ENCODE measurements around the gene SERINC3. TPM values are rescaled to one million over a fixed set of nuclear protein-coding genes. Genes with fewer than 3 reads are reported as not detected.

SERINC3 gene
- total and polyA plus RNA-seq, 5 experiments from 2014 or later: 82.0 to 207 (median 163) TPM

DNA sequence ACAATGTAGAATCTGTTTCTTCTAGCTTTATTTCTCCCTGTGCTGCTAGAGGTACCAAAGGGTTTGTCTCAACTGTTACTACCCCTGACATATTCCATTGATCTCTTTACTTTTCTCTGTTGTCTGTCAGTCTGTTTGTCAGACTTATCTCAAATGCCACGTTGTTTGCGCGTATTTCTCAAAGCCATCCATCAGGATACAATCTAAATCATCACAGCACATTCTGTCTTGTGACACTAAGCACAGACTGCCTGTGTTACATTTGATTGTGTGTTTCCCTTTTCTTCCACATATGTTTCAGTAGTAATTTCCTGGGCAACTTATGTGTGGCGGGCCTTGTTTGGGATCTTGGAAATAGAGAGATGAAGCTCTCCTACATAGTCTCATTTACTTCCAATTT, 30.2 kb upstream of the SERINC3 start:
- Mint-ChIP-seq H3K36me3 (no peaks in the 10 kb centered on the region), H3K9me3 (no peaks in the 10 kb centered on the region), H3K4me3 (no peak overlapping the region), H3K4me1 (peaks cover 10 to 16% (median 11%) of the 10 kb centered on the region in 4 donors), H3K27me3 (no peaks in the 10 kb centered on the region), H3K27ac (peak overlapping the region in 2 of 10 donors; percentile 80 to 91)
- no peak for DNase-seq
- no peak for ATAC-seq
- POLR2A ChIA-PET: no interaction called here

DNA sequence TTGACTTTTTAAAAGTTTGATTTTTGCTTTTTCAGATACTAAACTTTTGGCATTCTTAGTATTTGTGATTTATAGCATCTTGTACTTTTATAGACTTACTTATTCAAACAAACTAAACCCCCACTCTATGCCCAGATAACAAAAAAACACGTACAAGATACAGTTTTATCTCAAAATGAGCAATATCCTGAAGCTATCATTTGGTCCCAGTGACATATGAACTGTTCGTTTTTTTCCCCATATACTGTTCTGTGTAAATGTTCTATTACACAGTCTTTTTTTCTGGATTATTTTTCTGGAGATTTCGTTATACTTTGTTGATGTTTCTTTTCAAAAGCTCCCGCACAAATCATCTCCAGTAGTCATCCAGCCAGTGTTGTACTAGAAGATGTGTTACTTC, 27.3 kb upstream of the SERINC3 start:
- H3K27ac Mint-ChIP-seq: peak overlapping the region in 1 of 10 donors; percentile 0
- no peaks in the 10 kb centered on the region for H3K9me3 Mint-ChIP-seq
- DNase-seq (no peak), ATAC-seq (no peak)
- H3K4me3 Mint-ChIP-seq: no peak overlapping the region
- peaks cover 10 to 16% (median 11%) of the 10 kb centered on the region in 4 donors for H3K4me1 Mint-ChIP-seq
- no peaks in the 10 kb centered on the region for H3K36me3 Mint-ChIP-seq
- no peaks in the 10 kb centered on the region for H3K27me3 Mint-ChIP-seq
- POLR2A ChIA-PET: no interaction called here

DNA sequence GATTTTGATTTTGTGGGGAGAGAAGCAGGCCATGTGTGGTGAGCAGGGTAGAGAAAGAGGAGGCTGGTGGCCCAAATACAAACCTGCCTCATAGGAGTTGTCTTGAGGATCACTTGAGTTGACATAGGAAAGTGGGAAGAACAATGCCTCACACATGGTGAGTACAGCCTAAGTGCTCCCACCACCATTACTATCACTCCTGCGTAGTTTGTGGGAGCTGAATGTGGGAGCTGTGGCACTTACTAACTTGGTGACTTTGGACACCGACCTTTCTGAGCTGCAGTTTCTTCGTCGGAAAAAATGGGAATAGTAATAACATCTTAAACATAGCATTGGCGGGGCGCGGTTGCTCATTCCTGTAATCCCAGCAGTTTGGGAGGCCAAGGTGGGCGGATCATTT, 25.5 kb upstream of the SERINC3 start:
- Mint-ChIP-seq H3K27me3 (no peaks in the 10 kb centered on the region), H3K4me3 (no peak overlapping the region), H3K4me1 (peaks cover 0 to 6% (median under 1%) of the 10 kb centered on the region in 4 donors), H3K9me3 (no peaks in the 10 kb centered on the region), H3K36me3 (no peaks in the 10 kb centered on the region), H3K27ac (no peak overlapping the region)
- POLR2A ChIA-PET: no interaction called here
- no peak for ATAC-seq
- no peak for DNase-seq

DNA sequence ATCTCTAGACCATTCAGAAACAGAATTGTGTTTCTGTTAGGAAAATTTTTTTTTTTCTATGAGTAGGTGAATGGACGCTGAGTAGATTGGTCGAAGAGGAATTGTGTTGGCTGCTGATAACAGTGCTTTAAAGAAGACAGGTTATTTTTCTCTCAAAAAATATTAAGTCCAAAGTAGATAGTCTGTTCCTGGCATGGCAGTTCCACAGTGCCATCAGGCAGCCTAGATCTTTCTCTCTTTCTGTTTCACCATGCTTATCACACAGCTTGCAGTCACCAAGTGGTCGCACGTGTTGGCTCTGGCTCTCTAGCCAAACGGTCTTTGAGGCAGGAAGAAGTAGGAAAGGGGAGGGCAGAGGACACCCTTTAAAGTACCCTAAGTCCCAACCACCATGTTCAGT, 22.4 kb upstream of the SERINC3 start:
- Mint-ChIP-seq H3K4me1 (peaks cover 0 to 5% (median 0%) of the 10 kb centered on the region in 4 donors), H3K36me3 (no peaks in the 10 kb centered on the region), H3K27me3 (no peaks in the 10 kb centered on the region), H3K27ac (peak overlapping the region in 1 of 10 donors; percentile 33), H3K9me3 (no peaks in the 10 kb centered on the region), H3K4me3 (no peak overlapping the region)
- ATAC-seq: no peak
- POLR2A ChIA-PET: no interaction called here
- no peak for DNase-seq

DNA sequence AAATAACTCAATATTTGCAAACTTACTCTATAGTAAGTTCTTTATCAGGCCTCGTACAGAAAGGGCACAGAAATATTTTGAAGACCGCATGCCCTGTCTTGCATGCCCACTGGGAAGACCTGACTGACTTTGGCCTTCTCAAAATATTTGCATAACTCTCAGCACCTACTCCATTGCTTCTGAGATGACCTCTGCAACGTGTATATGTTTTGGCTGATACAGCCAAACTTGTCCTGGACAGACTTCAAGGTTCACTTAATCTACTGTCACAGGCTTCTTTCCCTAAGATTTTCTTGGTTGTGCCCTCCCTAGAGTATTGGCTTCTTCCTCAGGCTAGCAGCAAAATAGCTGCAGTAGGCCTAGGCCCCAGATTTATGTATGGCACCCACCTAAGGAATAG, 21.5 kb upstream of the SERINC3 start:
- no peak overlapping the region for H3K4me3 Mint-ChIP-seq
- H3K9me3 Mint-ChIP-seq: no peaks in the 10 kb centered on the region
- no peaks in the 10 kb centered on the region for H3K27me3 Mint-ChIP-seq
- peak overlapping the region in 1 of 10 donors; percentile 40 for H3K27ac Mint-ChIP-seq
- no peak for DNase-seq
- peaks cover 0 to 5% (median 0%) of the 10 kb centered on the region in 4 donors for H3K4me1 Mint-ChIP-seq
- H3K36me3 Mint-ChIP-seq: no peaks in the 10 kb centered on the region
- ATAC-seq: no peak
- POLR2A ChIA-PET: interaction anchor here (0.7 kb wide), 1 partner anchor 45 kb away, joined by 3 read pairs; no protein-coding TSS in a partner anchor

DNA sequence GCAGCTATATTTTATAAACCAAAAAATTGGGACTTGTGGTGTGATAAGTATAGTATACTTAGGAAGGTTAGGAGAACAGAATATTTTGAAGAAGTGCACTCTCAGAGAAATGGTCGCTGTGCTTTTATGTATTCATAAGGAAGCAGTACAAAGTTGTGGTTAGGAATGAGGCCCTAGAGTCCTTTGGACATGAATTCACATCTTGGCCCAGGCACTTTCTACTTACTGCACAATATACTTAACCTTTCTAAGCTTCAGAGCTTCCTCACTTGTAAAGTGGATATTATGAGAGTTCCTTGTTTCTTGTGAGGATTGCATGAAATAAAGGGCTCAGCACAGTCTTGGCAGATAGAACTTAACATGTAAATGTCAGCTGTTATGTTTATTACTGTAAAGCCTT, 21.0 kb upstream of the SERINC3 start:
- Mint-ChIP-seq H3K4me3 (no peak overlapping the region), H3K27ac (no peak overlapping the region), H3K27me3 (no peaks in the 10 kb centered on the region), H3K36me3 (no peaks in the 10 kb centered on the region), H3K9me3 (no peaks in the 10 kb centered on the region), H3K4me1 (peaks cover 0 to 5% (median 0%) of the 10 kb centered on the region in 4 donors)
- ATAC-seq: no peak
- no peak for DNase-seq
- POLR2A ChIA-PET: interaction anchor here (0.8 kb wide), 1 partner anchor 12 kb away, joined by 3 read pairs; no protein-coding TSS in a partner anchor

DNA sequence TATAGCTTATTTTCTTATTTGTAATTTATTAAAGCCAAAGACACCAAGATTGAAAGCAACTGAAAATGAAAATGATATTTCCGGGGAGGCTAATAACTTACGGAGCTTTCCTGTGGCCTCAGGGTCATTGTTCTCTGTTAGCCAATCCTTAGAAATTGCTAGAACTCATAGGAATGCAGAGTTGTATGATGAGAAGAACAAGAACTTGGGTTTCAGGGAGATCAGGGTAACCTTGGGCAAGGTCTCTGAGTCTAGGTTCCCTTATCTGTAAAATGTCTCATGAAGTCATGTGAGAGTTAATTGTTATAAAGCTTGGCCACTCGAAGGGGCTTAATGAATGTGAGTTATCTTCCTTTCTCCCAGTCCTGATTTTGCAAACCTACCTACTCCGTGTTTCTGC, 20.1 kb upstream of the SERINC3 start:
- no peak overlapping the region for H3K27ac Mint-ChIP-seq
- H3K9me3 Mint-ChIP-seq: no peaks in the 10 kb centered on the region
- POLR2A ChIA-PET: interaction anchor here (0.8 kb wide), 1 partner anchor 11 kb away, joined by 3 read pairs; no protein-coding TSS in a partner anchor

DNA sequence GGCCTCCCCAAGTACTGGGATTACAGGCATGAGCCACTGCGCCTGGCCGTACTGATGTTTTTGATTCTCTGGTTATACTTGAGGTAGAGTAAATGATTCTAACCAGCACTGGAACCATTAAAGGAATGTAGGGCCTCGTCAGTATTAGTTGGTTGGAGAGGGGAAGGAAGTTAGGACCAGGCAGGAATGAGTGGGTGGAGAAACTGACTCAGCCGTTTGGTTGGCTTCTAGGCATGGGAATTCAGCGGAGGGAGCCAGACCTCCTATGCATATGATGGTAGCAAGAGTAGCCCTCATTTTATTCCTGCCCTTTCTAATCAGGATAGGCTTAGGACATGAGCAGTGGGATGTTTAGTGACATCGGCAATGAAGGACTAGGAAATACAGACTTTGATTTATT, 19.0 kb upstream of the SERINC3 start:
- peaks cover 4 to 8% (median 5%) of the 10 kb centered on the region in 4 donors for H3K4me1 Mint-ChIP-seq
- H3K27me3 Mint-ChIP-seq: no peaks in the 10 kb centered on the region
- H3K27ac Mint-ChIP-seq: peak overlapping the region in 1 of 10 donors; percentile 18
- DNase-seq (no peak), ATAC-seq (no peak)
- no peaks in the 10 kb centered on the region for H3K9me3 Mint-ChIP-seq
- H3K36me3 Mint-ChIP-seq: no peaks in the 10 kb centered on the region
- no peak overlapping the region for H3K4me3 Mint-ChIP-seq
- POLR2A ChIA-PET: interaction anchor here (0.6 kb wide), 1 partner anchor 28 kb away, joined by 3 read pairs; no protein-coding TSS in a partner anchor

More for the DNA sequence above, 20.1 kb upstream of the SERINC3 start:
- ATAC-seq (no peak), DNase-seq (no peak)
- H3K27me3 Mint-ChIP-seq: no peaks in the 10 kb centered on the region
- H3K4me1 Mint-ChIP-seq: peaks cover 0 to 2% (median 0%) of the 10 kb centered on the region in 4 donors
- H3K4me3 Mint-ChIP-seq: no peak overlapping the region
- no peaks in the 10 kb centered on the region for H3K36me3 Mint-ChIP-seq

DNA sequence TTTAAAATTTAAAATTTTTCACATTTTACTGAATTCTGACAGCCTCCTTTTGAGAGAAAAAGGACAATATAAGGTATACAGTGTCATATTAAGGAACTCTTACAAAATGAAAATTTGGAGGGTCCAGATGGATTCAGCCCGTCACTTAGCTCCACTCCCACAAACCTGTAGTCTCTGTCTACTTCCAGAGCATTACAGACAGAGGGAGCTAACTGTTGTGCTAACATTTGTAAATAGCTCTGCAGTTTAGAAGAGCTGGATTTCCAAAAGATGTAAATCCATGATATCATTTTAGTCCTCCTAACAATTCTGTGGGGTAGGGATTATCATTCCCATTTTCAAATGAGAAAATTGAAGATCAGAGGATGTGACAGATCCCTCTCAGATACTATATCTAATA, 16.1 kb upstream of the SERINC3 start:
- H3K4me1 Mint-ChIP-seq: peaks cover 4 to 10% (median 6%) of the 10 kb centered on the region in 4 donors
- no peak for ATAC-seq
- H3K4me3 Mint-ChIP-seq: no peak overlapping the region
- POLR2A ChIA-PET: interaction anchor here (0.7 kb wide), 1 partner anchor 826 kb away, joined by 3 read pairs; no protein-coding TSS in a partner anchor
- no peak overlapping the region for H3K27ac Mint-ChIP-seq
- no peaks in the 10 kb centered on the region for H3K9me3 Mint-ChIP-seq
- no peak for DNase-seq
- H3K36me3 Mint-ChIP-seq: no peaks in the 10 kb centered on the region
- no peaks in the 10 kb centered on the region for H3K27me3 Mint-ChIP-seq

DNA sequence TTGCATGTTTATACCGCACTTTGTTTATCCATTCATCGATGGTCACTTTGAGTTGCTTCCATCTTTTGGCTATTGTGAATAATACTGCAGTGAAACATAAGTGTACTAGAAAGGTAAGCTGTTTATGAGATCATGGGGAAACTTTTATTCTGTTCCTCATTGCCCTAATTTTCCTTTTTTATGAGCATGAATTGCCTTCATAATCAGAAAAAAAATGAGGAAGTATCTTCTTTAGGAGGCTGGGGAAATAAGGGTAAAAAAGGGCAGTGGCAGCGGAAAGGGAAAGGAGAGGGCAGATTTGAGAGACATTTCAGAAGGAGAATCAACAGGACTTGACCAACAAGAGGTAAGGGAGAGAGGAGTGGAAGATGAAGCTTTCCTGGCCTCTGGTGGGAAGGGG, 14.3 kb upstream of the SERINC3 start:
- ATAC-seq (no peak), DNase-seq (no peak)
- H3K4me1 Mint-ChIP-seq: peaks cover 7 to 11% (median 10%) of the 10 kb centered on the region in 4 donors
- H3K27ac Mint-ChIP-seq: peak overlapping the region in 6 of 10 donors; percentile 0 to 79 (median 52)
- H3K4me3 Mint-ChIP-seq: no peak overlapping the region
- POLR2A ChIA-PET: interaction anchor here (1.0 kb wide), 1 partner anchor 106 kb away, joined by 3 read pairs; no protein-coding TSS in a partner anchor
- H3K36me3 Mint-ChIP-seq: no peaks in the 10 kb centered on the region
- H3K27me3 Mint-ChIP-seq: no peaks in the 10 kb centered on the region
- H3K9me3 Mint-ChIP-seq: no peaks in the 10 kb centered on the region

DNA sequence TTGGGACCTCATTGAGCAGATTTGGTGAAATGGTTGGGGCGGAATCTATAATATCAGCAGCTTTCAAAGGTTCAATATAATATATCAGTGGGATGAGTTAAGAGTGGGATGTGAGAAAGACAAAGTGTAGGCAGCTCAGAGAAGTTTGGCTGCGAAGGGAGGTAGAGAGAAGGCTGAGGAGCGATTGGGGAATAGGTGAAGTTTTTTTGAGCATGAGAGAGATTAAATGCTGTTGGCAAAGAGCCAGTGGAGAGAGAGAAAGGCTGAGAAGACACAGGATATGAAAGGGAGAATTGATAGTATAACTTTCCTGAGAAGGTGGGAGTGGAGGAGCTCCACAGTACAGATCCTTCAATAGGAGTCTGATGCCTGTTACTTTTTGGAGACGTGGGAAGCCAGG, 12.1 kb upstream of the SERINC3 start:
- H3K27me3 Mint-ChIP-seq: no peaks in the 10 kb centered on the region
- H3K9me3 Mint-ChIP-seq: no peaks in the 10 kb centered on the region
- peaks cover 10 to 14% (median 10%) of the 10 kb centered on the region in 4 donors for H3K4me1 Mint-ChIP-seq
- POLR2A ChIA-PET: interaction anchor here (1.2 kb wide), 1 partner anchor 13 kb away, joined by 4 read pairs; no protein-coding TSS in a partner anchor
- peak in 2 of 10 donors; percentile 13 to 17 for DNase-seq
- H3K36me3 Mint-ChIP-seq: no peaks in the 10 kb centered on the region
- H3K4me3 Mint-ChIP-seq: no peak overlapping the region
- ATAC-seq: no peak
- H3K27ac Mint-ChIP-seq: no peak overlapping the region

DNA sequence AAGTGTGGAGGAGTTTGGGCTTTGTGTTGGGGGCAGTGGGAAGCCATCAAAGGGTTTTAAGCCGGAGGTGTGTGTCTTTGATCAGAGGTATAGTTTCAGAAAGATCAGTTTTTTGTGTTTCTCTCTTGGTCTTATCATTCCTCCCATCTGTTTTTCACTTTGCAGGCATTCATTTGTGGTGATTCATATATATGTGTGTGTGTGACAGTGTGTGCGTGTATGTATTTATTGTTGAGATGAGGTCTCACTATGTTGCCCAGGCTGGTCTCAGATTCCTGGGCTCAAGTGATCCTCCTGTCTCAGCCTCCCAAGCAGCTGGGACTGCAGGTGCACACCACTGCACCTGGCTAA, 11.1 kb upstream of the SERINC3 start:
- peak in 5 of 10 donors; percentile 24 to 61 (median 49) for DNase-seq
- H3K4me1 Mint-ChIP-seq: peaks cover 10 to 14% (median 10%) of the 10 kb centered on the region in 4 donors
- peak; percentile 62 to 63 for ATAC-seq
- no peaks in the 10 kb centered on the region for H3K9me3 Mint-ChIP-seq
- no peaks in the 10 kb centered on the region for H3K36me3 Mint-ChIP-seq
- POLR2A ChIA-PET: interaction anchor here (1.2 to 1.3 kb wide), 2 partner anchors 12 to 117 kb away, joined by 3 to 4 read pairs; no protein-coding TSS in a partner anchor
- H3K4me3 Mint-ChIP-seq: no peak overlapping the region
- no peak overlapping the region for H3K27ac Mint-ChIP-seq
- no peaks in the 10 kb centered on the region for H3K27me3 Mint-ChIP-seq

DNA sequence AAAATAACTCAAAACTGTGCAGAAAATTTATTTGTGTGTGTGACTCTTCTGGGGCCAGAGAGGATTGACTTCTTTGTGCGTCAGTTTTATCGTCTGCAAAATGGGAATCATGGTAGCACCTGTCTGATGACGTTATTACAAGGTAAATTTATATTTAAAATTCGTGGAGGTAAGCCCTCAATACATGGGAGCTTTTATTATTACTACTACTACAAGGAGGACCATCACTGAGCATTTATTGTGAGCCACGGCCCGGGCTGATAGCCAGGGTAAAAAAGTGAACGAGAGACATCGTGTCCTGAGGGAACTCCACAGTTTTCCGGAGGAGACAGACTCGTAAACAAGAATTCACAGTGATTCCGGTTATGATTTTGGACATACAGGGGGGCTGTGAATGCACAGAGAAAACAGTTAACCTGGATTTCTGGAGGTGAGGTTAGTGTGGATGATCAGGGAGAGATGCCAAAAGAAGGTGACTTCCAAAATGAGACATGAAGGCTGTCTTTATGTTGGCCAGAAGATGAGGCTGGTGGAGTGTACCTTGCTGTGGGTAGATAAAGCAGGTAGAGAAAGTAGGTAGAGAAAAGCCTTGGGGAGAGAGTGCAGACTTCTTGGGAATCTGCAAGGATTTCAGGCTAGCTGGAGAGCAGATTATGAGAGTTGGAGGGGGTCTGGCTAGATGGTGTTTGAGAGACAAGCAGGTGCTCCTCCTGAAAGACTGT, 10.6 kb upstream of the SERINC3 start:
- H3K9me3 Mint-ChIP-seq: no peaks in the 10 kb centered on the region
- no peak overlapping the region for H3K27ac Mint-ChIP-seq
- no peaks in the 10 kb centered on the region for H3K27me3 Mint-ChIP-seq
- no peaks in the 10 kb centered on the region for H3K36me3 Mint-ChIP-seq
- H3K4me3 Mint-ChIP-seq: no peak overlapping the region
- peaks cover 10 to 14% (median 10%) of the 10 kb centered on the region in 4 donors for H3K4me1 Mint-ChIP-seq
- POLR2A ChIA-PET: interaction anchor here (1.2 to 1.3 kb wide), 2 partner anchors 11 to 117 kb away, joined by 3 to 4 read pairs; no protein-coding TSS in a partner anchor
- peak; percentile 19 to 36 for ATAC-seq
- DNase-seq: peak in 2 of 10 donors; percentile 20 to 50

Measured in naive thymus-derived CD8-positive, alpha-beta T cell (primary cell).